H1 (cell line): Measurements from ENCODE around the gene CAP1. TPM values are rescaled to one million over a fixed set of nuclear protein-coding genes. Genes with fewer than 3 reads are reported as not detected.

Experiments used
- CREB1 ChIP-seq: IDR thresholded peaks from 2 replicates; pipeline ENCODE4 v1.6.1; 2012; ENCODE audit warnings: inconsistent platforms
- GABPA ChIP-seq: IDR thresholded peaks from 2 replicates; pipeline ENCODE4 v1.6.1; 2011; ENCODE audit warnings: mild to moderate bottlenecking, low read length, moderate library complexity, borderline replicate concordance; ENCODE audit not compliant: insufficient read depth
- KDM5A ChIP-seq: fragments of 200-600 bp; IDR thresholded peaks from 2 replicates; pipeline ENCODE4 v1.7.1; 2012; ENCODE audit warnings: mild to moderate bottlenecking, low read length, inconsistent platforms, mixed read lengths
- RBBP5 ChIP-seq: IDR thresholded peaks from 2 replicates; pipeline ENCODE4 v1.7.1; 2012; ENCODE audit warnings: low read depth, mild to moderate bottlenecking, inconsistent platforms, low read length, moderate library complexity, borderline replicate concordance
- RXRA ChIP-seq: IDR thresholded peaks from 2 replicates; pipeline ENCODE4 v1.6.1; 2011; ENCODE audit warnings: low read depth, mild to moderate bottlenecking, low read length, moderate library complexity; ENCODE audit not compliant: insufficient read depth
- SP1 ChIP-seq: IDR thresholded peaks from 2 replicates; pipeline ENCODE4 v1.6.1; 2011; ENCODE audit warnings: low read depth, low read length
- ZNF274 ChIP-seq: IDR thresholded peaks from 2 replicates; pipeline ENCODE4 v1.7.0; 2012; ENCODE audit warnings: low read length, borderline replicate concordance; ENCODE audit errors: extremely low read depth
- polyA plus RNA-seq, 7 experiments: library from polyadenylated mRNA; depleted of rRNA in 3 of 7; stranded (reverse) in 5 of 7; unstranded in 2 of 7; fragments of >200 nt in 5 of 7; fragments of 200-250 nt in 2 of 7; gene quantifications; 1 replicate in 5 of 7; 2 replicates in 1 of 7; 4 replicates in 1 of 7; pipeline versions ENCODE4 v1.2.1 to v1.2.3, GENCODE V29; 2011 to 2013; ENCODE audit warnings: missing spikeins in 2 of 7, mixed read lengths in 2 of 7
- total RNA-seq: library from RNA; stranded (reverse); fragmentation: NEBNext Ultra II Directional; extraction: Animal tissue kit (Norgen Biotek cat#: 25700); gene quantifications from 2 replicates; pipeline ENCODE4 v1.2.1, GENCODE V29; 2021

CAP1 gene
- total and polyA plus RNA-seq, 2 of the 8 experiments (the other 6 are each of a cell fraction or from before 2014, with no cell fraction given): 140 to 295 TPM

DNA sequence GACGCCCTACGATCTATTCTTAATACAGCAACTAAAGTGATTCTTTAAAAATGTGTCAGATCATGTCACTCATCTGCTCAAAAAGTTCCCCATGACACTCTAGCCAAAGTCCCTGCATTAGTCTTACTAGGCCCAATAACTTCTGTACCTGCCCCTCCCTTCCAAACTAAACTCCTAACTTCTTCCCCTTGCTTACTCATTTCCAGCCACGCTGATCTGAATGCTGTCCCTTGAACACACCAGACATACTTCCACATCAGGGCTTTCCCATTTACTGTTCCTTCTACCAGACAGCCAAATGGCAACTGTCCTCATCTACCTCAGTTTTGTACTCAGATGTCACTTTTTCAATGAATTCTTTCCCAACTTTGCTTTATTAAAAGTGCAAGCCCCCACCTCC lies 55.3 kb downstream of the CAP1 start (continued):
- TF ChIP-seq RXRA: no peak
- TF ChIP-seq ZNF274: no peak
- no peak for TF ChIP-seq CREB1
- no peak for TF ChIP-seq SP1
- no peak for TF ChIP-seq GABPA
- TF ChIP-seq KDM5A: no peak
- TF ChIP-seq RBBP5: no peak
